IMR-90 (cell line): Measurements from ENCODE around the gene C1QTNF5. TPM values are rescaled to one million over a fixed set of nuclear protein-coding genes. Genes with fewer than 3 reads are reported as not detected.

ENCODE experiments used
- ATAC-seq: fragments of 200-7000 bp; cut with Tn5 transposase; 2 replicates; pipeline ENCODE4 v1.9.1; 2020; ENCODE audit warnings: low read depth, mild to moderate bottlenecking, moderate library complexity
- BruUV-seq: library from RNA; stranded (reverse); fragments of 400-500 nt; replicated peaks from 2 replicates; lab custom pipeline; 2021; lab: Mats Ljungman, UMichigan
- CTCF ChIA-PET: fragments of 300-600 bp; formaldehyde crosslinking; extraction: SDS; loops from one replicate; lab custom pipeline; 2021; ENCODE audit warnings: antibody characterized with exemption; lab: Yijun Ruan, JAX
- POLR2A ChIA-PET: fragments of 300-600 bp; sonication (Branson Sonifier 250); formaldehyde crosslinking; loops from one replicate; lab custom pipeline; 2022; ENCODE audit warnings: antibody characterized with exemption; ENCODE audit not compliant: unreplicated experiment; lab: Charles Lee
- DNase-seq: peaks from one replicate; pipeline ENCODE4 v3.0.0; 2013
- H2AFZ ChIP-seq: replicated peaks from 2 replicates; pipeline ENCODE3; 2013; ENCODE audit warnings: low read length, mild to moderate bottlenecking; ENCODE audit not compliant: poor library complexity
- H2AK5ac ChIP-seq: 2 replicates; pipeline ENCODE4 v1.6.1; 2013; ENCODE audit warnings: low read depth, low read length, inconsistent platforms
- H2AK9ac ChIP-seq: replicated peaks from 2 replicates; pipeline ENCODE3; 2013; ENCODE audit warnings: mild to moderate bottlenecking, low read depth, low read length, moderate library complexity; ENCODE audit not compliant: poor library complexity
- H2BK120ac ChIP-seq: 2 replicates; pipeline ENCODE4 v1.6.1; 2013; ENCODE audit warnings: low read depth, low read length, inconsistent platforms
- H2BK15ac ChIP-seq: 3 replicates; pipeline ENCODE4 v1.6.1; 2013; ENCODE audit warnings: low read depth, low read length, inconsistent platforms
- H2BK20ac ChIP-seq: 2 replicates; pipeline ENCODE4 v1.6.1; 2013; ENCODE audit warnings: low read depth, mild to moderate bottlenecking, inconsistent platforms, low read length, moderate library complexity
- H2BK5ac ChIP-seq: 2 replicates; pipeline ENCODE4 v1.6.1; 2013; ENCODE audit warnings: mild to moderate bottlenecking, low read depth, low read length, inconsistent platforms; ENCODE audit not compliant: poor library complexity, severe bottlenecking
- H3K14ac ChIP-seq: replicated peaks from 2 replicates; pipeline ENCODE4 v1.6.1; 2013; ENCODE audit warnings: low read depth, low read length, inconsistent platforms
- H3K18ac ChIP-seq: 2 replicates; pipeline ENCODE4 v1.6.1; 2013; ENCODE audit warnings: low read depth, low read length, control low read depth
- H3K23ac ChIP-seq: 2 replicates; pipeline ENCODE4 v1.6.1; 2013; ENCODE audit warnings: low read depth, low read length, inconsistent platforms
- H3K27ac ChIP-seq: 2 replicates; pipeline ENCODE4 v1.5.1; 2013; ENCODE audit warnings: mild to moderate bottlenecking, control low read depth, low read length; ENCODE audit not compliant: insufficient read depth
- H3K27me3 ChIP-seq: 2 replicates; pipeline ENCODE4 v1.6.1; 2013; ENCODE audit warnings: low read length; ENCODE audit not compliant: control insufficient read depth, insufficient read depth
- H3K36me3 ChIP-seq: 2 replicates; pipeline ENCODE4 v1.6.1; 2013; ENCODE audit warnings: low read length, mixed read lengths; ENCODE audit not compliant: control insufficient read depth, insufficient read depth
- H3K4ac ChIP-seq: 2 replicates; pipeline ENCODE4 v1.6.1; 2013; ENCODE audit warnings: low read depth, low read length, inconsistent platforms
- H3K4me1 ChIP-seq: 2 replicates; pipeline ENCODE4 v1.6.1; 2013; ENCODE audit warnings: low read length, mixed read lengths; ENCODE audit not compliant: control insufficient read depth, insufficient read depth
- H3K4me2 ChIP-seq: 2 replicates; pipeline ENCODE4 v1.6.1; 2013; ENCODE audit warnings: low read depth, mild to moderate bottlenecking, control low read depth, low read length, moderate library complexity
- H3K4me3 ChIP-seq: 2 replicates; pipeline ENCODE4 v1.5.1; 2013; ENCODE audit warnings: low read depth, mild to moderate bottlenecking, control low read depth, low read length, moderate library complexity; ENCODE audit not compliant: insufficient read depth
- H3K56ac ChIP-seq: 2 replicates; pipeline ENCODE4 v1.6.1; 2013; ENCODE audit warnings: low read length, inconsistent platforms; ENCODE audit not compliant: insufficient read depth; ENCODE audit errors: extremely low read depth
- H3K79me1 ChIP-seq, 2 experiments: 2 replicates each; pipeline ENCODE4 v1.6.1; 2013; ENCODE audit warnings: low read length in 2 of 2, inconsistent platforms in 1 of 2, low read depth in 1 of 2
- H3K9ac ChIP-seq: 2 replicates; pipeline ENCODE4 v1.6.1; 2013; ENCODE audit warnings: low read depth, low read length, control low read depth
- H3K9me1 ChIP-seq: 2 replicates; pipeline ENCODE4 v1.6.1; 2013; ENCODE audit warnings: low read length, inconsistent platforms; ENCODE audit not compliant: insufficient read depth
- H3K9me3 ChIP-seq: 2 replicates; pipeline ENCODE4 v1.6.1; 2013; ENCODE audit warnings: low read length; ENCODE audit not compliant: control insufficient read depth, insufficient read depth
- H4K20me1 ChIP-seq: 2 replicates; pipeline ENCODE4 v1.6.1; 2013; ENCODE audit warnings: low read length, inconsistent platforms; ENCODE audit not compliant: insufficient read depth
- H4K5ac ChIP-seq: 2 replicates; pipeline ENCODE4 v1.6.1; 2013; ENCODE audit warnings: mild to moderate bottlenecking, low read depth, low read length, control low read depth
- H4K8ac ChIP-seq, 2 experiments: 2 replicates each; pipeline ENCODE4 v1.6.1; 2013; ENCODE audit warnings: low read depth in 2 of 2, low read length in 2 of 2, control low read depth in 1 of 2, inconsistent platforms in 1 of 2
- H4K91ac ChIP-seq: 2 replicates; pipeline ENCODE4 v1.6.1; 2013; ENCODE audit warnings: low read depth, low read length, inconsistent platforms; ENCODE audit not compliant: insufficient read depth
- CTCF ChIP-seq: conservative IDR thresholded peaks from 2 replicates; pipeline ENCODE4 v1.5.1; 2012; ENCODE audit warnings: mild to moderate bottlenecking, low read depth, low read length, improper control_type of control experiment
- MAZ ChIP-seq: IDR thresholded peaks from 2 replicates; pipeline ENCODE4 v1.6.1; 2012; ENCODE audit warnings: low read depth, mild to moderate bottlenecking, low read length, improper control_type of control experiment, moderate library complexity, borderline replicate concordance
- POLR2A ChIP-seq: IDR thresholded peaks from 2 replicates; pipeline ENCODE4 v1.6.1; 2012; ENCODE audit warnings: mild to moderate bottlenecking, low read depth, low read length
- USF2 ChIP-seq: fragments of 150-350 bp; IDR thresholded peaks from 2 replicates; pipeline ENCODE4 v1.6.1; 2017; ENCODE audit warnings: mild to moderate bottlenecking, antibody characterized with exemption, low read length, low read depth
- WGBS, 2 experiments: methylation state at CpG; one replicate each; pipeline versions ENCODE4 v1.1.5 to v1.1.7; 2013; ENCODE audit warnings: missing lambda C conversion rate in 2 of 2; ENCODE audit not compliant: insufficient read length in 1 of 2; ENCODE audit errors: extremely low coverage in 2 of 2; 5-methylcytosine and 5-hydroxymethylcytosine counted together
- dilution Hi-C: fragments of 300-500 bp; cut with HindIII; formaldehyde crosslinking; loops from one replicate; pipeline ENCODE4 v1.14.3; 2018; ENCODE audit warnings: low sequenced_read_pairs; ENCODE audit not compliant: unreplicated experiment
- in situ Hi-C: fragments of 300-500 bp; cut with MboI; formaldehyde crosslinking; loops from 3 replicates; pipeline ENCODE4 v1.14.3; 2019; ENCODE audit warnings: low sequenced_read_pairs, inconsistent platforms, mixed read lengths
- intact Hi-C: fragments of 100-400 bp; cut with micrococcal nuclease; formaldehyde crosslinking; loops from 2 replicates; pipeline ENCODE4 v1.10.0; 2022
- polyA plus RNA-seq, 3 experiments: library from polyadenylated mRNA; depleted of rRNA; stranded (reverse); fragments of >200 nt; gene quantifications; 2 replicates each; pipeline ENCODE4 v1.2.3, GENCODE V29; 2012; ENCODE audit warnings: low replicate concordance in 1 of 3
- total RNA-seq: library from RNA; depleted of rRNA; stranded (reverse); fragments of >200 nt; gene quantifications from 2 replicates; pipeline ENCODE4 v1.2.3, GENCODE V29; 2012

C1QTNF5 gene
- total and polyA plus RNA-seq, 2 of the 4 experiments (the other 2 are of a cell fraction), result 2.0 to 5.4 TPM

GRCh38 chr11:119316729-119317591, 23.7 kb downstream of the C1QTNF5 start, which contains the start of gene MCAM:
MCAM (minus strand) TSS chr11:119317130; CDS start chr11:119317101, 29 bp downstream.
- Histone ChIP-seq H4K8ac (peak within 1 kb of the TSS; percentile 28 to 77), H3K4me1 (peaks cover 49% of the 10 kb centered on the region), H3K4me2 (peak within 1 kb of the TSS; percentile 71), H2AFZ (peak within 1 kb of the TSS; percentile 93), H3K79me1 (peaks cover 11 to 63% of the 10 kb centered on the region in 2 experiments; a peak in 3 of 4 replicates), H4K5ac (peak within 1 kb of the TSS; percentile 8; the same call in 1 of the 2 replicates), H3K4me3 (peak within 1 kb of the TSS; percentile 87), H2BK5ac (peak within 1 kb of the TSS; percentile 79), H3K9me1 (peaks cover 26% of the 10 kb centered on the region), H3K56ac (peak within 1 kb of the TSS; percentile 57), H3K9me3 (no peaks in the 10 kb centered on the region), H3K23ac (peak within 1 kb of the TSS; percentile 69), H2AK5ac (peak within 1 kb of the TSS; percentile 87), H3K14ac (peak within 1 kb of the TSS; percentile 92), H3K9ac (peak within 1 kb of the TSS; percentile 81), H2BK15ac (peak within 1 kb of the TSS; percentile 39; the same call in 2 of the 3 replicates), H3K18ac (no peak within 1 kb of the TSS; the same call in 1 of the 2 replicates), H2BK20ac (peak within 1 kb of the TSS; percentile 60), H3K27me3 (no peaks in the 10 kb centered on the region), H2AK9ac (peak within 1 kb of the TSS; percentile 98), H3K4ac (peak within 1 kb of the TSS; percentile 86), H4K20me1 (peaks cover 19% of the 10 kb centered on the region), H3K36me3 (peaks cover 20% of the 10 kb centered on the region), H3K27ac (peak within 1 kb of the TSS; percentile 69), H2BK120ac (peak within 1 kb of the TSS; percentile 73), H4K91ac (peak within 1 kb of the TSS; percentile 91)
- peak; percentile 41 for ATAC-seq
- TF ChIP-seq POLR2A (peak; percentile 85), MAZ (peak; percentile 33; the same call in 1 of the 2 replicates), USF2 (no peak), CTCF (no peak)
- in situ Hi-C loops (no loop called here), intact Hi-C loops (no loop called here), dilution Hi-C loops (no loop called here)
- DNase-seq, result peak; percentile 48
- ChIA-PET POLR2A (interaction anchor here (1.6 kb wide), 1 partner anchor 21 kb away, joined by 8 read pairs; no protein-coding TSS in a partner anchor), CTCF (interaction anchor here (0.9 to 2.1 kb wide), 2 partner anchors 21 to 59 kb away, joined by 3 to 6 read pairs; no protein-coding TSS in a partner anchor)
- no TSS peak for BruUV-seq
- WGBS, 2 experiments, result 1% methylated on average over 44 of the region's 74 CpGs; no CpG with 5 or more reads in 1 of the 2 experiments
